ENCODE measurements around the gene MYO1D. TPM values are rescaled to one million over a fixed set of nuclear protein-coding genes. Genes with fewer than 3 reads are reported as not detected.

MYO1D gene
- total RNA-seq, 6 donors from 2014 or later = 63.0 to 139 (median 91.9) TPM

DNA sequence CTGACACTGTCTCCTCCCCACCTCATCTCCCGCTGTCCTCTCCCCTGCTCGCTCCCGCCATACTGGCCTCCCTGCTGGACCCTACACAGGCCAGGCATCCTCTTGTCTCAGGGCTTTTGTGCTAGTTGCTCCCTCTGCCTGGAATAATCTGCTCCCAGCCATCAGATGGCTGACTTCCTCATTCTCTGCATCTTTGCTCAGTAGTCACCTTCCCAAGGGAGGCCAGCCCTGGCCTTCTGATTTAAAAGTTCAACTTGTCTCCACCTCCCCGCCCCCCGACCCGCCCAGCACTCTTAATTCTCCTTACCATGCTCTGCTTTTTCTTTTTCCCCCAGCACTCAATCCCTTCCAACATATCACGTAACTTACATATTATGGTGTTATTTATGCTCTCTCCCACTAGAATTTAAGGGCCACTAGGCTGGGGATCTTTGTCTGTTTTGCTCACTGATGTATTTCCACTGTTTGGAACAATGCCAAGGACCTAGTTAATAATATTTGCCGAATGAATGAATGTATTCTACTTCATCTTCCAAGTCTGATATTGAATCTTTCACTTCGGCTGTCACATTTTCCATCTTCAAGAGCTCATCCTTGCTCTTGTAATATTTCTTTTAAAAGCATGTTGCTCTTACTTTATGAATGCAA, 211.9 kb downstream of the MYO1D start:
- DNase-seq = no peak
- 84 to 86% methylated on average over 9 of the region's 9 CpGs for WGBS, 2 donors
- Histone ChIP-seq H3K9me3 (no peaks in the 10 kb centered on the region), H3K4me1 (no peaks in the 10 kb centered on the region), H3K36me3 (no peaks in the 10 kb centered on the region), H3K4me3 (no peak overlapping the region), H3K27me3 (no peaks in the 10 kb centered on the region), H3K27ac (no peak overlapping the region)
- TF ChIP-seq POLR2AphosphoS5 (IDR thresholded peaks at IDR 0.05) = no peak
- no peak for TF ChIP-seq POLR2A (IDR thresholded peaks at IDR 0.05)
- TF ChIP-seq EP300 (IDR thresholded peaks at IDR 0.05) = no peak
- no peak for ATAC-seq (ENCODE audit: low FRiP score in 2 of 2)

DNA sequence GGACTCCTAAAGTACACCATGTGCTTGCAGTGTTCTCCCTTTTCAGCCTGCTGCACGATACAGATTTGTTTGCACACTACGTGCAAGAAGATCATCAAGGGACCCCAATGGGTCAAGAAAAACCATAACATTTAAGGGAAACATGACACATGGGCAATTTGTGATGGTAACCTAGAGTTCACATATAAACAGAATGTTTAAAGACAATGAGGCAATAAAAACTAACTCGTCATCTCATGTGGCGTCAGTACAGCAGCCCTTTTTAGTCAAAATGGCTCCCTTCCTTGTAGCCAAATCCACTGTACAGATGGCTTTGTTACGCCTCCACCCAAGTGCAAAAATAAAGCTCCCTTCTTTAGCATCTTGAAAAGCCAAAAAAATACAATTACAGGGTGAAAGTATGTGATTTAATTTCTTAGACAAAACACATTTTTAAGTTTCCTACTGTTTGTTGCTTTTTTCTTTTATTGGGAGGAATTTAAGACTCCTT, 216.4 kb downstream of the MYO1D start:
- Histone ChIP-seq H3K4me1 (peaks cover 0 to 7% (median 2%) of the 10 kb centered on the region in 4 donors), H3K9me3 (no peaks in the 10 kb centered on the region), H3K27ac (no peak overlapping the region), H3K4me3 (no peak overlapping the region), H3K36me3 (peaks cover 0 to 9% (median 0%) of the 10 kb centered on the region in 4 donors), H3K27me3 (no peaks in the 10 kb centered on the region)
- 86 to 91% methylated on average over 5 of the region's 5 CpGs for WGBS, 2 donors
- no peak for DNase-seq
- no peak for ATAC-seq (ENCODE audit: low FRiP score in 2 of 2)
- TF ChIP-seq EP300 (IDR thresholded peaks at IDR 0.05) (no peak), POLR2A (IDR thresholded peaks at IDR 0.05) (no peak), POLR2AphosphoS5 (IDR thresholded peaks at IDR 0.05) (no peak)
- TF ChIP-seq, protein P1, sequence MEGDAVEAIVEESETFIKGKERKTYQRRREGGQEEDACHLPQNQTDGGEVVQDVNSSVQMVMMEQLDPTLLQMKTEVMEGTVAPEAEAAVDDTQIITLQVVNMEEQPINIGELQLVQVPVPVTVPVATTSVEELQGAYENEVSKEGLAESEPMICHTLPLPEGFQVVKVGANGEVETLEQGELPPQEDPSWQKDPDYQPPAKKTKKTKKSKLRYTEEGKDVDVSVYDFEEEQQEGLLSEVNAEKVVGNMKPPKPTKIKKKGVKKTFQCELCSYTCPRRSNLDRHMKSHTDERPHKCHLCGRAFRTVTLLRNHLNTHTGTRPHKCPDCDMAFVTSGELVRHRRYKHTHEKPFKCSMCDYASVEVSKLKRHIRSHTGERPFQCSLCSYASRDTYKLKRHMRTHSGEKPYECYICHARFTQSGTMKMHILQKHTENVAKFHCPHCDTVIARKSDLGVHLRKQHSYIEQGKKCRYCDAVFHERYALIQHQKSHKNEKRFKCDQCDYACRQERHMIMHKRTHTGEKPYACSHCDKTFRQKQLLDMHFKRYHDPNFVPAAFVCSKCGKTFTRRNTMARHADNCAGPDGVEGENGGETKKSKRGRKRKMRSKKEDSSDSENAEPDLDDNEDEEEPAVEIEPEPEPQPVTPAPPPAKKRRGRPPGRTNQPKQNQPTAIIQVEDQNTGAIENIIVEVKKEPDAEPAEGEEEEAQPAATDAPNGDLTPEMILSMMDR (IDR thresholded peaks at IDR 0.05) = no peak

DNA sequence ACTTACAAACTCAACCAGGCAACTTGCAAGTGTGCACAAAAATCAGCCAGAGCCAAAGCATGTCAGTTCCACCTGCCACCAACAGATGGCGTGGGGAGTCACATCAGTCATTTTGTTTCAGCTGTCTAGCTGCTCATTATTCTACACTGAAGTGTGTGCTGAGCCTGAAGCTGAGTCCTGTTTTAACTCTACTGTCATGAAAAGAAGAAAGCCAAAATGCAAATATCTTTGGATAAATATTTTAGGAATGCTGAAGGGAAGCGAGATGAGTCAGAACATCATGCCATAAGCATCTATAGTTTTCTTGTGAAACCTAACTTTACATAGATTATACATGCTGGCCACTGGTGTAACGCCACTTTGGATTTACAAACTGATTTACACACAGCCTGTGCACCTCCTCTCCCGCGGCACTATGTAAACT, 217.5 kb downstream of the MYO1D start:
- TF ChIP-seq EP300 (IDR thresholded peaks at IDR 0.05) = no peak
- TF ChIP-seq, protein P1 (IDR thresholded peaks at IDR 0.05) = peak; percentile 69 to 95 (median 82)
- peaks cover 0 to 7% (median 2%) of the 10 kb centered on the region in 4 donors for H3K4me1 ChIP-seq
- WGBS, 2 donors = 28 to 33% methylated on average over 5 of the region's 5 CpGs
- H3K36me3 ChIP-seq = peaks cover 0 to 9% (median 0%) of the 10 kb centered on the region in 4 donors
- no peaks in the 10 kb centered on the region for H3K9me3 ChIP-seq
- ATAC-seq (ENCODE audit: low FRiP score in 2 of 2) = peak in 1 of 2 donors; percentile 82
- no peak overlapping the region for H3K4me3 ChIP-seq
- H3K27ac ChIP-seq = no peak overlapping the region
- no peaks in the 10 kb centered on the region for H3K27me3 ChIP-seq
- peak in 1 of 2 donors; percentile 40 for DNase-seq

DNA sequence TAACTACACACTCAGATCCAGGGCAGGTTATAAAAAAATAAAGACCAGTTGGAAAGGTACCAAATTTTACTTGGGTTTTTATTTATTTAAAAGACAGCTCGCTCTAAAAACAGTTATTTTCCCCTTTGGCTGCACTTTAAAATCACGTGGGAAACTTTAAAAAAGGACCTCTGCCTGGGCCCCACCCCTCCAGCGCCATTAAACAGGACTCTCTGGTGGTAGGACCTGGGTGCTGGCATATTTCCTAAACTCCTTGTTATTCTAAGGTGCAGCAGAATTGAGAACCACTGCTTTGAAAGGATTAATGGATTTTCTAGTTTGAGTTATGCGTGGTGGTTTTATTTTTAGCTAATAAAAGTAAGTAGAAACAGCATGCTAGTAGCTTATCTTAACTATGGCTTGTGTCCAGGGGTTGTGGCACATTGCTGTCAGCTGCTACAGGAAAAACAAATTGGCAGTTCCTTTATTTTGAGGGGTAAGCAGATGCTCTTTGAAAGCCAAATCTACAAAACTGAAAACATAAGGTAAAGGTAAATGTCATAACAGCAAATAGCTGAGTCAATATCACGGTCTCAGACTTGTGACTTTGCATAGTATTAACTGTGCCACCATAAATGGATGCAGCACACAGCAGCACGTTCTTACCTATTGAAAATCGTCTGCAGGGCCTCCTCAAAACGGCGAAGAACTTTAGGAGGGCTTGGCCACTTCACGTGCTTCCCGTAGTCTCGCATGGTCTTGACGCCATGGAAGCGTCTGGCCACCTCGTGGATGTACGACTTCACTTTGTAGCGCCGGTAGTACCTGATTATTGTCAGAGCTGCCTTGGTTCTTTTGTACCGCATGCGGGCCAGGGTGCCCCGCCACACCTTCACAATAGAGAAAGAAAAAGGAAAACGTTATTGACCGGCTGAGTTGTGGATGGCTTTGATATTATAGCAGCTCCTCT, 218.2 kb downstream of the MYO1D start:
- ATAC-seq (ENCODE audit: low FRiP score in 2 of 2) = no peak
- no peak for TF ChIP-seq POLR2A (IDR thresholded peaks at IDR 0.05)
- TF ChIP-seq POLR2AphosphoS5 (IDR thresholded peaks at IDR 0.05) = no peak
- no peak for TF ChIP-seq EP300 (IDR thresholded peaks at IDR 0.05)
- TF ChIP-seq, protein P1 (IDR thresholded peaks at IDR 0.05) = no peak
- 73 to 76% methylated on average over 23 of the region's 23 CpGs for WGBS, 2 donors
- H3K36me3 ChIP-seq = peaks cover 0 to 13% (median 0%) of the 10 kb centered on the region in 4 donors
- no peak overlapping the region for H3K4me3 ChIP-seq
- H3K27me3 ChIP-seq = no peaks in the 10 kb centered on the region
- no peak overlapping the region for H3K27ac ChIP-seq
- H3K9me3 ChIP-seq = no peaks in the 10 kb centered on the region
- DNase-seq = no peak
- H3K4me1 ChIP-seq = peaks cover 0 to 7% (median 2%) of the 10 kb centered on the region in 4 donors

DNA sequence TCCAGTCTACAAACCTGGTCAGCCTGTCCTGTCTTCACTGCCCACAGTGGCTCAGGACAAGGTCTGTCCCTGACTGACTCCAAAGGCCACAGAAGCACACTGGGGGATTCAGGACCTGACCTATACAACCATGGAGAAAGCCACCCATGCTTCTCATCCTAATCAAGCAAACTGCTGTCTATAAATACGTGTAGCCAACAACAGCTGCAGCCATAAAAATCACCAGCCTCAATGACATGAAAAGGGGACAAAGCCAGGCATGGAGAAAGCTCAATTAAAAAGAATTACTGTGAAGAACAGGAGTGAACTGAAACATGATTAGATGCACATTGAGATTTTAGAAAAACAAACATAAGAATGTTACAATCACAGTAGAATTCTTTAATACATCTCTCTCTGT, 220.0 kb downstream of the MYO1D start:
- Histone ChIP-seq H3K9me3 (no peaks in the 10 kb centered on the region), H3K4me1 (peaks cover 0 to 7% (median 2%) of the 10 kb centered on the region in 4 donors), H3K36me3 (peaks cover 0 to 30% (median 3%) of the 10 kb centered on the region in 4 donors), H3K4me3 (no peak overlapping the region), H3K27ac (no peak overlapping the region), H3K27me3 (no peaks in the 10 kb centered on the region)
- DNase-seq (no peak), ATAC-seq (ENCODE audit: low FRiP score in 2 of 2) (no peak)
- TF ChIP-seq POLR2A (IDR thresholded peaks at IDR 0.05) (no peak), POLR2AphosphoS5 (IDR thresholded peaks at IDR 0.05) (no peak), EP300 (IDR thresholded peaks at IDR 0.05) (no peak)
- TF ChIP-seq, protein P1 (IDR thresholded peaks at IDR 0.05) = no peak
- 63 to 83% methylated on average over 1 of the region's 1 CpG for WGBS, 2 donors
